ENCODE measurements around the gene CD226. TPM values are rescaled to one million over a fixed set of nuclear protein-coding genes. Genes with fewer than 3 reads are reported as not detected.

CD226 gene
- total and polyA plus RNA-seq, 2 of the 13 experiments (the other 11 are each of a cell fraction or from before 2014, with no cell fraction given): 0.13 to 0.77 TPM

- H2AFZ ChIP-seq (ENCODE audit: low read length): no peak overlapping the region
- ChIA-PET CTCF (ENCODE audit: low intra/inter-chr PET ratio, low total read pairs) (no interaction called here), POLR2A (no interaction called here)
- peaks cover 13% of the 10 kb centered on the region for H3K4me1 ChIP-seq (ENCODE audit: insufficient read depth, low read length)
- no peak overlapping the region for H3K27ac ChIP-seq (ENCODE audit: extremely low read length, insufficient read depth, low read length)
- BruUV-seq (replicated peaks): no TSS peak
- no peaks in the 10 kb centered on the region for H3K36me3 ChIP-seq (replicated peaks in 1 of 2; ENCODE audit: control insufficient read depth in 1 of 2, insufficient read depth in 2 of 2, low read length in 2 of 2)
- WGBS (ENCODE audit: low lambda C conversion rate): 83% methylated on average over 19 of the region's 19 CpGs
- FAIRE-seq: no peak
- intact Hi-C loops (cut with micrococcal nuclease; ENCODE audit: unreplicated experiment): no loop called here
- no peak overlapping the region for H3K9ac ChIP-seq (ENCODE audit: insufficient read depth, low read depth, low read length)
- TF ChIP-seq MAFF (IDR thresholded peaks at IDR 0.05; ENCODE audit: low read depth, low read length) (peak; percentile 75), KAT7 (CRISPR knock-in tag; IDR thresholded peaks at IDR 0.05; ENCODE audit: borderline replicate concordance) (no peak), MAFK (conservative IDR thresholded peaks at IDR 0.05 in 1 of 2, IDR thresholded peaks at IDR 0.05 in 1 of 2; ENCODE audit: low read length in 2 of 2) (peak; percentile 54 to 86; a peak in 3 of 4 replicates)
- no peaks in the 10 kb centered on the region for H3K79me2 ChIP-seq (ENCODE audit: insufficient read depth, low read length)
- ATAC-seq: no peak
- in situ Hi-C loops (cut with HindIII; ENCODE audit: extremely low pct_ligation_motif_present, low pct_unique_long_range_greater_than_20kb): no loop called here
- H3K9me3 ChIP-seq (ENCODE audit: low read length): no peaks in the 10 kb centered on the region
- H3K27me3 ChIP-seq (ENCODE audit: control insufficient read depth in 1 of 2, insufficient read depth in 2 of 2, low read length in 2 of 2): no peaks in the 10 kb centered on the region
- H3K4me3 ChIP-seq (replicated peaks in 1 of 3; ENCODE audit: insufficient read depth in 1 of 3, low read depth in 2 of 3, low read length in 3 of 3): no peak overlapping the region
- H4K20me1 ChIP-seq (ENCODE audit: insufficient read depth, low read length): no peaks in the 10 kb centered on the region
- no peak for DNase-seq (ENCODE audit: low spot score)
- no peak overlapping the region for H3K4me2 ChIP-seq (ENCODE audit: low read depth, low read length)
Observed at GRCh38 chr18:69895066-69896047, 52.3 kb downstream of the CD226 start.

GRCh38 chr18:69894467-69894866 lies 53.2 kb downstream of the CD226 start:
- Histone ChIP-seq H3K9me3 (ENCODE audit: low read length) (no peaks in the 10 kb centered on the region), H3K27me3 (ENCODE audit: control insufficient read depth in 1 of 2, insufficient read depth in 2 of 2, low read length in 2 of 2) (no peaks in the 10 kb centered on the region), H3K36me3 (replicated peaks in 1 of 2; ENCODE audit: control insufficient read depth in 1 of 2, insufficient read depth in 2 of 2, low read length in 2 of 2) (no peaks in the 10 kb centered on the region), H2AFZ (ENCODE audit: low read length) (no peak overlapping the region), H3K4me1 (ENCODE audit: insufficient read depth, low read length) (peaks cover 13% of the 10 kb centered on the region), H3K79me2 (ENCODE audit: insufficient read depth, low read length) (no peaks in the 10 kb centered on the region), H3K4me2 (ENCODE audit: low read depth, low read length) (no peak overlapping the region), H3K27ac (ENCODE audit: extremely low read length, insufficient read depth, low read length) (no peak overlapping the region), H3K9ac (ENCODE audit: insufficient read depth, low read depth, low read length) (no peak overlapping the region), H3K4me3 (replicated peaks in 1 of 3; ENCODE audit: insufficient read depth in 1 of 3, low read depth in 2 of 3, low read length in 3 of 3) (no peak overlapping the region), H4K20me1 (ENCODE audit: insufficient read depth, low read length) (no peaks in the 10 kb centered on the region)
- no peak for DNase-seq (ENCODE audit: low spot score)
- ATAC-seq: no peak
- TF ChIP-seq PCBP2 (optimal IDR thresholded peaks at IDR 0.05; ENCODE audit: low read depth, low read length, poor library complexity, severe bottlenecking): peak; percentile 49
- no peak for TF ChIP-seq PPARG (CRISPR knock-in tag; conservative IDR thresholded peaks at IDR 0.05)
- TF ChIP-seq MED13 (CRISPR knock-in tag; IDR thresholded peaks at IDR 0.05): no peak
- peak; percentile 78; the same call in 1 of the 2 replicates for TF ChIP-seq PCBP1 (IDR thresholded peaks at IDR 0.05; ENCODE audit: borderline replicate concordance, low read depth, low read length)
- no peak for TF ChIP-seq ZNF740 (CRISPR knock-in tag; IDR thresholded peaks at IDR 0.05)
- TF ChIP-seq CBFB (CRISPR knock-in tag; IDR thresholded peaks at IDR 0.05): no peak
- peak; percentile 96 for TF ChIP-seq HNRNPK (IDR thresholded peaks at IDR 0.05; ENCODE audit: low read depth, low read length, poor library complexity, severe bottlenecking)
- TF ChIP-seq CSRNP2 (CRISPR knock-in tag; conservative IDR thresholded peaks at IDR 0.05; ENCODE audit: low read depth): no peak
- no peak for TF ChIP-seq ZC3H13 (CRISPR knock-in tag; IDR thresholded peaks at IDR 0.05)
- in situ Hi-C loops (cut with HindIII; ENCODE audit: extremely low pct_ligation_motif_present, low pct_unique_long_range_greater_than_20kb): no loop called here
- intact Hi-C loops (cut with micrococcal nuclease; ENCODE audit: unreplicated experiment): no loop called here
- FAIRE-seq: no peak
- no TSS peak for BruUV-seq (replicated peaks)
- 96% methylated on average over 2 of the region's 2 CpGs for WGBS (ENCODE audit: low lambda C conversion rate)
- POLR2A ChIA-PET: no interaction called here
- CTCF ChIA-PET (ENCODE audit: low intra/inter-chr PET ratio, low total read pairs): no interaction called here
